ENCODE measurements around the gene TMEM151B.

Gene TMEM151B

GRCh38 chr6:44233567-44234100, 36.6 kb upstream of the TMEM151B start:
- no peak for DNase-seq

GRCh38 chr6:44234101-44235025, 35.9 kb upstream of the TMEM151B start:
- peak; percentile 52 for DNase-seq

GRCh38 chr6:44235269-44235668, 35.0 kb upstream of the TMEM151B start:
- no peak for DNase-seq

- DNase-seq, result no peak
Observed at GRCh38 chr6:44235891-44236516, 34.2 kb upstream of the TMEM151B start.

GRCh38 chr6:44237021-44237812, 33.0 kb upstream of the TMEM151B start:
- peak; percentile 84 for DNase-seq

GRCh38 chr6:44237813-44238433, 32.3 kb upstream of the TMEM151B start:
- peak; percentile 27 for DNase-seq

- no peak for DNase-seq
Observed at GRCh38 chr6:44238687-44239350, 31.4 kb upstream of the TMEM151B start.

- no peak for DNase-seq
Observed at GRCh38 chr6:44243345-44243744, 26.9 kb upstream of the TMEM151B start.

GRCh38 chr6:44245391-44245911, 24.8 kb upstream of the TMEM151B start:
- no peak for DNase-seq

GRCh38 chr6:44245912-44246662, 24.2 kb upstream of the TMEM151B start:
- DNase-seq, result peak; percentile 60

GRCh38 chr6:44246663-44247337, 23.4 kb upstream of the TMEM151B start, which contains the start of gene HSP90AB1:
TSS of gene HSP90AB1 (plus strand) at chr6:44247101. CDS start at chr6:44248630, 1,529 bp downstream.
- peak; percentile 98 for DNase-seq

GRCh38 chr6:44247338-44248302, 22.6 kb upstream of the TMEM151B start:
- DNase-seq, result no peak

- DNase-seq, result no peak
Observed at GRCh38 chr6:44248579-44248978, 21.7 kb upstream of the TMEM151B start.

- no peak for DNase-seq
Observed at GRCh38 chr6:44249082-44249748, 21.0 kb upstream of the TMEM151B start.

- no peak for DNase-seq
Observed at GRCh38 chr6:44250067-44250717, 20.1 kb upstream of the TMEM151B start.

GRCh38 chr6:44250718-44251123, 19.5 kb upstream of the TMEM151B start:
- no peak for DNase-seq

- no peak for DNase-seq
Observed at GRCh38 chr6:44251576-44252524, 18.4 kb upstream of the TMEM151B start.
